ENCODE data around the gene PDCD1.

DNA sequence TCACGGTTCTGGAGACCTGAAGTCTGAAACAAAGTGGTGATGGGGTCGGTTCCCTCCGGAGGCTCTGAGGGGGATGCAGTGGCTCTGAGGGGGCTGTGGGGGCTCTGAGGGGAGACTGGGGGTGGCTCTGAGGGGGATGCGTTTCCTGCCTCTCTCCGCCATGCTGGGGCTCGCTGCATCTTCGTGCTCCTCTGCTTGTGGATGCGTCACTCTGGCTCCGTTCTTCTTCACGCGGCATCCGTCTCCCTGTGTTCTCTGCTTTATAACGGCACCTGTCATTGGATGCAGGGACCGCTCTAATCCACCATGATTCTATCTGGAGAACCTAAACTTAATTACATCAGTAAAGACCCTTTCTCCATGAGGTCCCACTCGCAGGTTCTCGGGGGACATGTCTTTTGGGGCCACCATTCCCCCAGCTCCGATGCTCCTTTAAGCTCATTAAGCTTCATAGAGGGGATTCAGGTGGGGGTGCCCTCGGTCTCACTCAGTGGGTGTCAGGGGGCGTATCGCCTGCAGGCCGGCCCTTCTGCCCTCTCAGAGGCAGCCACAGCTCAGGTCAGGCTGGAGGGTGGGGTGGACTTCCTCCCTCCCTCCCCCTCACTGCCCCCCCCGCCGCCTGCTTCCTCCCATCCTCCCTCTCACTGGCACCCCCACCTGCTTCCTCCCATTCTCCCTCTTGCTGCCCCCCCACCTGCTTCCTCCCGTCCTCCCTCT lies 29.3 kb upstream of the PDCD1 start:
- TF ChIP-seq, protein P1, sequence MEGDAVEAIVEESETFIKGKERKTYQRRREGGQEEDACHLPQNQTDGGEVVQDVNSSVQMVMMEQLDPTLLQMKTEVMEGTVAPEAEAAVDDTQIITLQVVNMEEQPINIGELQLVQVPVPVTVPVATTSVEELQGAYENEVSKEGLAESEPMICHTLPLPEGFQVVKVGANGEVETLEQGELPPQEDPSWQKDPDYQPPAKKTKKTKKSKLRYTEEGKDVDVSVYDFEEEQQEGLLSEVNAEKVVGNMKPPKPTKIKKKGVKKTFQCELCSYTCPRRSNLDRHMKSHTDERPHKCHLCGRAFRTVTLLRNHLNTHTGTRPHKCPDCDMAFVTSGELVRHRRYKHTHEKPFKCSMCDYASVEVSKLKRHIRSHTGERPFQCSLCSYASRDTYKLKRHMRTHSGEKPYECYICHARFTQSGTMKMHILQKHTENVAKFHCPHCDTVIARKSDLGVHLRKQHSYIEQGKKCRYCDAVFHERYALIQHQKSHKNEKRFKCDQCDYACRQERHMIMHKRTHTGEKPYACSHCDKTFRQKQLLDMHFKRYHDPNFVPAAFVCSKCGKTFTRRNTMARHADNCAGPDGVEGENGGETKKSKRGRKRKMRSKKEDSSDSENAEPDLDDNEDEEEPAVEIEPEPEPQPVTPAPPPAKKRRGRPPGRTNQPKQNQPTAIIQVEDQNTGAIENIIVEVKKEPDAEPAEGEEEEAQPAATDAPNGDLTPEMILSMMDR (IDR thresholded peaks at IDR 0.05; ENCODE audit: borderline replicate concordance, extremely low read depth, low read length, poor library complexity, severe bottlenecking): no peak
- no peak for TF ChIP-seq EZH2 (IDR thresholded peaks at IDR 0.05; ENCODE audit: borderline replicate concordance, low read depth, low read length, severe bottlenecking)
